ENCODE measurements around the gene RXRA.

RXRA gene

DNA sequence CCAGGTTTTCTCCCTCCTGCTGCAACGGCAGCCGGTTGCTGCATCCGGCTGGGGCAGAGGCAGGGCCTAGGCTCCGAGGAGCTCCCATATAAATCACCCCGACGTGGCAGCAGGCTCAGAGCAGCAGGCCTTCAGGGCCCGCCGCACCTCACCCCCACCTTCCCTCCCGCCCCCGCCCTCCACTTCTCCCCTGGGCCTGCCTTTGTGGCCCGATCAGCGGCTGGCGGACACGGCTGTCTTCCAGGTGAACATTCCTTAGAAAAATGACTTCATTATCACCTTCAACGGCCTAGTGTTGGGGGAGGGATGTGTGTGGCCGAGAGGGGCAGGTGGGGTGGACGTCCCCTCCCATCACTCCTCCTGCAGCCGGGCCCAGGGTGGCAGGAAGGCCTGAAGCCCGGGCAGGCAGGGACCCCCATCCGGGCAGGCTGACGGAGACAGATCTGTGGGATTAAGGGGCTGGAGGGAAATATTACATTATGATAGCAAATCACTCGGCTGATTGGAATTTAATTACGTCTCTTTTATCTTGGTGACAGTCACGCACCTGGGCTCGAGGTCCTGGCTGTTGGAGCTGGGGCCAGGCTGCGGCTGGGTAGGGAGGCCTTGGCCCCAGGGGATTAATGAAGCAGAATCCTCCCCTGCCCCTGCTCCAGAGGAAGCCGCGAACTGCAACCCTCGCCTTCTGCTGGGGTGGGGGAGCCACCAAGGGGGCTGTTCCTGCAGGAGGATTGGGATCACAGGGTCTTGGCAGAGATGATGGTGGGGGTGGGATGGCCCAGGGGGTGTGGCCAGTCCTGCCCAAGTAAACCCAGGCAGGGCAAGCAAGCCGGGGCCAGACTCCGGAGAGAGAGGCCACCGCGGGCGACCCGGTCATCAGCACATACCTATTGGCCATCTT, 38.4 kb upstream of the RXRA start:
- POLR2A ChIA-PET, result no interaction called here

DNA sequence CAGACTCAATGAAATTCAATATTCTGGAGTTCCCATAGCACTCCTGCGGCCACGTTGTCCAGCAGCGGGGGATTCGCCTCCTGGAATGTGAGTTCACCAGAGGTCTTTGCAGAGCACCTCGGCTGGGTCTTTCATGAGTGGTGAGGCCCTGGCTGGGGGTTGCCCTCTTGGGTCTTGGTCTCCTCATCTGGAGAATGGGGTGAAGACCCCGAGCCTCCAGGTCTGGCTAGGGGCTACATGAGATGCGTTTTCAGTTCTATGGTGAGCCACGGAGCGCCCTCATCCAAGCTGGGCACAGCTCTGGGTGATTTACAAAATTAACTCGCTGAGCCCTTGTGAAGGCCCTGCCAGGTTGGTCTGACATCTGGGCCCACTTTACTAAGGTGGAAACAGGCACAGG, 37.5 kb upstream of the RXRA start:
- ChIA-PET CTCF (no interaction called here), POLR2A (no interaction called here)
- DNase-seq (ENCODE audit: extremely low spot score), result no peak
- TF ChIP-seq SP1 (IDR thresholded peaks at IDR 0.05) (no peak), HDGF (IDR thresholded peaks at IDR 0.05; ENCODE audit: borderline replicate concordance) (no peak), L3MBTL2 (conservative IDR thresholded peaks at IDR 0.05) (no peak), TARDBP (IDR thresholded peaks at IDR 0.05) (no peak), SUZ12 (IDR thresholded peaks at IDR 0.05) (no peak), BHLHE40 (IDR thresholded peaks at IDR 0.05; ENCODE audit: borderline replicate concordance) (no peak), ZNF384 (IDR thresholded peaks at IDR 0.05) (no peak), FOXM1 (IDR thresholded peaks at IDR 0.05; ENCODE audit: borderline replicate concordance) (no peak), LEF1 (IDR thresholded peaks at IDR 0.05; ENCODE audit: borderline replicate concordance) (no peak), FOXK2 (IDR thresholded peaks at IDR 0.05) (no peak), ELF4 (IDR thresholded peaks at IDR 0.05) (no peak), CTBP1 (IDR thresholded peaks at IDR 0.05; ENCODE audit: borderline replicate concordance) (no peak), NFRKB (IDR thresholded peaks at IDR 0.05) (no peak), FOXA1 (IDR thresholded peaks at IDR 0.05) (no peak)

More for the DNA sequence above, 38.4 kb upstream of the RXRA start:
- CTCF ChIA-PET, result interaction anchor here (1.2 kb wide), 1 partner anchor 20 kb away, joined by 3 read pairs; no protein-coding TSS in a partner anchor
- DNase-seq (ENCODE audit: extremely low spot score), result no peak
- no peak for TF ChIP-seq L3MBTL2 (conservative IDR thresholded peaks at IDR 0.05)
- no peak for TF ChIP-seq BHLHE40 (IDR thresholded peaks at IDR 0.05; ENCODE audit: borderline replicate concordance)
- no peak for TF ChIP-seq HDGF (IDR thresholded peaks at IDR 0.05; ENCODE audit: borderline replicate concordance)
- no peak for TF ChIP-seq NFRKB (IDR thresholded peaks at IDR 0.05)
- no peak for TF ChIP-seq ELF4 (IDR thresholded peaks at IDR 0.05)
- no peak for TF ChIP-seq TARDBP (IDR thresholded peaks at IDR 0.05)
- TF ChIP-seq ZNF384 (IDR thresholded peaks at IDR 0.05), result no peak
- TF ChIP-seq CTBP1 (IDR thresholded peaks at IDR 0.05; ENCODE audit: borderline replicate concordance), result no peak
- TF ChIP-seq SUZ12 (IDR thresholded peaks at IDR 0.05), result no peak
- TF ChIP-seq, protein P1, sequence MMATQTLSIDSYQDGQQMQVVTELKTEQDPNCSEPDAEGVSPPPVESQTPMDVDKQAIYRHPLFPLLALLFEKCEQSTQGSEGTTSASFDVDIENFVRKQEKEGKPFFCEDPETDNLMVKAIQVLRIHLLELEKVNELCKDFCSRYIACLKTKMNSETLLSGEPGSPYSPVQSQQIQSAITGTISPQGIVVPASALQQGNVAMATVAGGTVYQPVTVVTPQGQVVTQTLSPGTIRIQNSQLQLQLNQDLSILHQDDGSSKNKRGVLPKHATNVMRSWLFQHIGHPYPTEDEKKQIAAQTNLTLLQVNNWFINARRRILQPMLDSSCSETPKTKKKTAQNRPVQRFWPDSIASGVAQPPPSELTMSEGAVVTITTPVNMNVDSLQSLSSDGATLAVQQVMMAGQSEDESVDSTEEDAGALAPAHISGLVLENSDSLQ (IDR thresholded peaks at IDR 0.05), result no peak
- no peak for TF ChIP-seq FOXK2 (IDR thresholded peaks at IDR 0.05)
- TF ChIP-seq FOXM1 (IDR thresholded peaks at IDR 0.05; ENCODE audit: borderline replicate concordance), result no peak
- no peak for TF ChIP-seq FOXA1 (IDR thresholded peaks at IDR 0.05)
- TF ChIP-seq LEF1 (IDR thresholded peaks at IDR 0.05; ENCODE audit: borderline replicate concordance), result no peak
- TF ChIP-seq ARNT (IDR thresholded peaks at IDR 0.05), result no peak
- no peak for TF ChIP-seq SP1 (IDR thresholded peaks at IDR 0.05)

DNA sequence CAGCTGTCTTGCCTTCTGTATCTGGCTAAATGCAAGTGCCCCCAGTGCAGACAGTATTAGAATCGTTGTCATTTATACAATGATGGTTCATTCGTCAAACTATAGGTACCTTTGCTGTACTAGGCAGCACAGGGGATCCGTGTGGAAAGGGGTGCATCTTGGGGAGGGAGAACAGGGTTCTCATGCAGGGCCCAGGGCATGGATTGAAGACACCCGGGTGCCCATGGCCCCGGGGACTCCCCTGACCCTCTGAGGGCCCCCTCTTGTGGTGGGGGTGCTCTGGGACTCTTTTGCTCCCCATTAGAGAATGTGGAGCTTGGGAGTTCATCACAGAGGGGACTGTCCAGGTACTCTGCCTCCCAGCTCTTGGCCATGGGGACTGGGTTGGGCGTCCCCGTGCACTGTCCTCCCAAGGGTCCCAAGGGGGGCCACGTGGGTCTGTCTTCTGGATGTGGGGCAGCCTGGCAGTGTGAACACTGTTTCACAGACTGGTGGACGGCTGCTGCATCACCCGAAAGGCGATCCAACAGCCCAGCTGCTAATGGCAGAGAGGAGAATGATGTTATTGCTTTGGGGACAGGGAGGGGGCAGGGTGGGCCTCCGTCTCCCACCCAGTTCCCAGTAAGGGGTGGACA, 36.9 kb upstream of the RXRA start:
- ChIA-PET POLR2A (no interaction called here), CTCF (no interaction called here)
- no peak for DNase-seq (ENCODE audit: extremely low spot score)
- TF ChIP-seq, protein P1 (IDR thresholded peaks at IDR 0.05), result no peak
- TF ChIP-seq HDGF (IDR thresholded peaks at IDR 0.05; ENCODE audit: borderline replicate concordance), result no peak
- TF ChIP-seq BHLHE40 (IDR thresholded peaks at IDR 0.05; ENCODE audit: borderline replicate concordance), result no peak
- no peak for TF ChIP-seq NFRKB (IDR thresholded peaks at IDR 0.05)
- no peak for TF ChIP-seq FOXA1 (IDR thresholded peaks at IDR 0.05)
- no peak for TF ChIP-seq TARDBP (IDR thresholded peaks at IDR 0.05)
- TF ChIP-seq CTBP1 (IDR thresholded peaks at IDR 0.05; ENCODE audit: borderline replicate concordance), result no peak
- no peak for TF ChIP-seq ZNF384 (IDR thresholded peaks at IDR 0.05)
- TF ChIP-seq FOXM1 (IDR thresholded peaks at IDR 0.05; ENCODE audit: borderline replicate concordance), result no peak
- no peak for TF ChIP-seq FOXK2 (IDR thresholded peaks at IDR 0.05)
- no peak for TF ChIP-seq L3MBTL2 (conservative IDR thresholded peaks at IDR 0.05)
- TF ChIP-seq SUZ12 (IDR thresholded peaks at IDR 0.05), result no peak
- no peak for TF ChIP-seq ELF4 (IDR thresholded peaks at IDR 0.05)
- no peak for TF ChIP-seq SP1 (IDR thresholded peaks at IDR 0.05)
- no peak for TF ChIP-seq ARNT (IDR thresholded peaks at IDR 0.05)
- no peak for TF ChIP-seq LEF1 (IDR thresholded peaks at IDR 0.05; ENCODE audit: borderline replicate concordance)

DNA sequence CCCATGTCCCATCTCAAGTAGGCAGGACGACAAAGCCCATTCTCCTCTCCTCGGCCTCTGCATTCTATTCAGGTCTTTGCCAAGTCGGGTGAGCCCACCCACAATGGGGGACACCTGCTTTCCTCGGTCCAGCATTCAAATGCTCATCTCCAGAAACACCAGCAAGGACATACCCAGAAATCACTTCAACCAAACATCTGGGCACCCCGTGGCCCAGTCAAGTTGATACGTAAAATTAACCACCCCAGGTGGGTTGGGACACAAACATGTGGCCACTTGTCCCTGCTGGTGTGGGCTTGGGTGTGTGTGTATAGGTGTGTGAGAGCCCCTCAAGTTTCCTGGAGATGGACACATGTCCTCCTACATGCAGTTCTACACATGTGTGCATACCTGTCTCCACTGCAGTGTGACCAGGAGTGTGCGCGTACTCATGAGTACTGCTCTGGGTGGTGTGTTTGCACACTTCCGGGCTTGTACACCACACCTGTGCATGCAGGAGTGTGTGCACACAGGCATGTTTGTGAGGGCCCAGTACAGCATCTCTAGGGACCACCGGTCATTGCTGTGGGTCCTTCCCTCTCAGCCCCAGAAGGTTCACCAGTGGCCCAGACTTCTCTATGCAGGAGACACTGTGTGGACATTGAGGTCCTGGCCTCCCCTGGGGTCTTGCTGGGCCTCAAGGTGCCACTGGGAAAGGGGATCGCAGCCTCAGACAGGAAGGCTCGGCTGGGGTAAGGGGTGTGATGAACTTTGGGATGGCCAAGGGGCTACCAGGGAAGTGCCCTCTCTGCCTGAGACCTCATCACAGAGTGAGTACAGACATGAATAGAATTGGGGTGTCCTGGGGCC, 35.4 kb upstream of the RXRA start:
- TF ChIP-seq SP1 (IDR thresholded peaks at IDR 0.05) (no peak), LEF1 (IDR thresholded peaks at IDR 0.05; ENCODE audit: borderline replicate concordance) (no peak), FOXK2 (IDR thresholded peaks at IDR 0.05) (no peak), ELF4 (IDR thresholded peaks at IDR 0.05) (no peak), FOXM1 (IDR thresholded peaks at IDR 0.05; ENCODE audit: borderline replicate concordance) (no peak), SUZ12 (IDR thresholded peaks at IDR 0.05) (no peak), ARNT (IDR thresholded peaks at IDR 0.05) (no peak), BHLHE40 (IDR thresholded peaks at IDR 0.05; ENCODE audit: borderline replicate concordance) (no peak), ZNF384 (IDR thresholded peaks at IDR 0.05) (no peak), CTBP1 (IDR thresholded peaks at IDR 0.05; ENCODE audit: borderline replicate concordance) (no peak), FOXA1 (IDR thresholded peaks at IDR 0.05) (no peak), HDGF (IDR thresholded peaks at IDR 0.05; ENCODE audit: borderline replicate concordance) (no peak), L3MBTL2 (conservative IDR thresholded peaks at IDR 0.05) (no peak), NFRKB (IDR thresholded peaks at IDR 0.05) (no peak), TARDBP (IDR thresholded peaks at IDR 0.05) (no peak)
- TF ChIP-seq, protein P1 (IDR thresholded peaks at IDR 0.05), result no peak
- no peak for DNase-seq (ENCODE audit: extremely low spot score)
- ChIA-PET CTCF (no interaction called here), POLR2A (no interaction called here)
